LNCaP clone FGC (cell line): ENCODE measurements around the gene ACSS1.

ENCODE experiments used
- DNase-seq: peaks from one replicate; pipeline ENCODE4 v3.0.0-alpha.2; 2011; ENCODE audit warnings: low read depth
- H3K4me3 ChIP-seq: 2 replicates; pipeline ENCODE4 v1.5.1; 2011; ENCODE audit warnings: mild to moderate bottlenecking, low read depth, low read length, control low read depth
- TF ChIP-seq, protein P1 (sequence below): IDR thresholded peaks from 2 replicates; pipeline ENCODE4 v1.5.1; 2012; ENCODE audit warnings: mild to moderate bottlenecking; ENCODE audit not compliant: control insufficient read depth, insufficient read depth; ENCODE audit errors: extremely low read depth

Gene ACSS1

DNA sequence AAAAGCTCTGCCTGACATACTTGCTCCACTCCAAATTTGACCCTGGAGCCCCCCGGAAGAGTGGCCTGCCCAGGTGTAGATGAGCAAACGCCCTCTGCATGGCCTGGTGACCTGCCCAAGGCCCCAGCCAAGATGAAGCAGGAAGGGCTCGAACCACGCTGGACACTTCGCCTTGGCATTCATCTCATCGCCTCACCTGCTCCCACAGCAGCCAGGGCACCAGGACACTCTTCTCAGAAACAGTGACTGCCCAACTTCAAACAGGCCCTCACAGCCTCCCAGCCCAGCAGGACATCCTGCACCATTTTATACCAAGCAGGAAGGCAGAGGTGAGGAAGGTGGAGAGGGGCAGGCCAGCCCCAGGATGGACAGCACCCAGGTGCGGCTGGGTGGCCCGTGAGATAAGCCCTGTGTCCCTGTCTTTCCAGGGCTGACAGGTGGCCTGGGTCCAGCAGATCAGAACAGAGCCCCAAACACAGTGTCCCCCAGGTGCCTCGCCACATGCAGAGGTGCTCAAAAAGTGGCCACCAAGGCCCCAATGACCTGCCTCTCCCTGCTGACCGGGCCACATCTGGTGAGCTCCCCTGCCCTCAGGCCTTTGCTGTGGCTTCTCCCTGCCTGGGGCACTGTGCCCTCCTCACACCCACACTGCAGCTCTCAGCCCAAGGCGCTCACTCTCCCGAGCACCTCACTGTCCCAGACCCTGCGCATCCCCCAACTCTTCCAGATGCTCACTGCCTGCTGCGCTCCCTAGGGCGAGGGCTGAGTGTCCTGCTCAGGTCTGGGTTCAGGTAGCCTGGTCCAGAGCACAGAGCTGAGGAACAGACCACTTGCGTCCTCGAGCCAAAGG is 7.2 kb downstream of the ACSS1 start:
- TF ChIP-seq, protein P1, sequence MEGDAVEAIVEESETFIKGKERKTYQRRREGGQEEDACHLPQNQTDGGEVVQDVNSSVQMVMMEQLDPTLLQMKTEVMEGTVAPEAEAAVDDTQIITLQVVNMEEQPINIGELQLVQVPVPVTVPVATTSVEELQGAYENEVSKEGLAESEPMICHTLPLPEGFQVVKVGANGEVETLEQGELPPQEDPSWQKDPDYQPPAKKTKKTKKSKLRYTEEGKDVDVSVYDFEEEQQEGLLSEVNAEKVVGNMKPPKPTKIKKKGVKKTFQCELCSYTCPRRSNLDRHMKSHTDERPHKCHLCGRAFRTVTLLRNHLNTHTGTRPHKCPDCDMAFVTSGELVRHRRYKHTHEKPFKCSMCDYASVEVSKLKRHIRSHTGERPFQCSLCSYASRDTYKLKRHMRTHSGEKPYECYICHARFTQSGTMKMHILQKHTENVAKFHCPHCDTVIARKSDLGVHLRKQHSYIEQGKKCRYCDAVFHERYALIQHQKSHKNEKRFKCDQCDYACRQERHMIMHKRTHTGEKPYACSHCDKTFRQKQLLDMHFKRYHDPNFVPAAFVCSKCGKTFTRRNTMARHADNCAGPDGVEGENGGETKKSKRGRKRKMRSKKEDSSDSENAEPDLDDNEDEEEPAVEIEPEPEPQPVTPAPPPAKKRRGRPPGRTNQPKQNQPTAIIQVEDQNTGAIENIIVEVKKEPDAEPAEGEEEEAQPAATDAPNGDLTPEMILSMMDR = no peak
- DNase-seq = no peak
- no peak overlapping the region for H3K4me3 ChIP-seq

DNA sequence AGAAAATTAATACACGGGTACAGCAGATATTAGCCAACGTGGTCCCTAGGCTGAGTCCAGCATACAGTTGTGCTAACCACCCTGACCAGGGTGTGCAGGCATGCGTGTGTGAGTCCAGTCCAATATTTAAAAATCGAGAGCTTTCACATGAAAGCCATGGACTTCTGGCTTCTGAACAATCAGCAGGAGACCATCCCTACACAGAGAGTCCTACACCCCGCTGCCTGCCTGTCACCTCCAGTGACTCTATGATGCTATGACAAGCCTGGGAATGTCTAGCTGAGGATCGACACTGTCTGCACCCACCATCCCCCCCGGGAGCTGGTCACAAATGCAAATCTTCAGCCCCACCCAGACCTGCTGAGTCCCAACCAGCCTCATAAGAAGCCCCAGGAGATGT is 7.9 kb downstream of the ACSS1 start:
- DNase-seq = no peak
- TF ChIP-seq, protein P1 = no peak
- no peak overlapping the region for H3K4me3 ChIP-seq

DNA sequence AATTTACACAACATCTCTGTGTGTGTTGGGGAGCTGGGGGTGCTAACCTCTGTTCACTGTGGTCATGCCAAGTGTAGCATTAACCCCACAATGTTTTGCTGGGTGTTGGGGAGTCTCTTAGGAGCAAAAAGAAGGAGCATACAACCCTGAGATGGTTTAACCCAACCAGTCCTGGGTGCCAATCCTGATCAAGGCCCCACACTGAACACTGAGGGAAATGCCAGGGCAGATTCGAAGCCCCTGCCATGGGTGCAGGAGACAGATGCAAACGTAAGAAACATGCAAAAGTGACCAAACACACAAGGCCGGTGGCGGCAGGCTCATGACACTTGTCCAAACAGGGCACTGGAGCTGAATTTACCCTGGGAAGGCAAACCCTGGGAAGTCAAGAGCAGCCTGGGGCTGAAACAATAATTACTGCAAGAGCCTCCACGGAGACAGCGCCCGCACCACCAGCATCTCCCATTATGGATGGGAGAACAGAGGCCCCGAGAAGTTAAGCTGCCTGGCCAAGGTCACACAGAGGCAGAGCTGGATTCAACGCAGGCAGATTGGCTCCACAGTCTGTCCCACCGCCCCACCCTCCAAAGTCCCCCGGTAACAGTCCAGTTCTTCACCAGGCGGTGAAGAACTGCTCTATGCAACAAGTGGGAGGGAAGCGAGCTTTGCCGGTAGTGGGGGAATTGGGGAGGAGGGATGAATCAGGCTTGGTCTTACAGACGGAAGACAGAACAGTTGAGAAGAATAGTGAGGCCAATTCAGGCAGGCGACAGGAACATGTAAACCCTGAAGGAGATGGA is 8.5 kb downstream of the ACSS1 start:
- no peak for DNase-seq
- H3K4me3 ChIP-seq = no peak overlapping the region
- TF ChIP-seq, protein P1 = no peak

DNA sequence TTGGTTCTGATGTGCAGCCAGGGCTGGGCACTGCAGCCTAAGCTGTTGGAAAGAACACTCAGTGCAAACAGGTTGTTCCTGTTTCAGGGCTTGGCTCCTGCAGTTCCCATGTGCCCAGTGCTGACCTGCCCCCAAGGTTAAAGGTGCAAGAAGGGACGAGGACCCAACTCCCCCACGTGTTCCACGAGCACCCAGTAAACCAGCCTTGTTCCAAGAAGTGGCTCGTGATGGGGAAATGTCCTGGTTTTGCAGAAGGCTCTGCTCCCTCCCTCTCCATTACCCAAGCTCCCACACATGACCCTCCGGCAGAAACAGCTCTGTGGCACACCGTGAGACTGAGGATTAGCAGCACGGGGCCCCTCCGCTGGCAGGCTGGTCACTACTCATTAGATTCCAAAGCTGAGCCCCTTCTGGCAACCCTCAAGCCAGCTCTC is 9.4 kb downstream of the ACSS1 start:
- TF ChIP-seq, protein P1 = no peak
- H3K4me3 ChIP-seq = no peak overlapping the region
- DNase-seq = peak; percentile 46

DNA sequence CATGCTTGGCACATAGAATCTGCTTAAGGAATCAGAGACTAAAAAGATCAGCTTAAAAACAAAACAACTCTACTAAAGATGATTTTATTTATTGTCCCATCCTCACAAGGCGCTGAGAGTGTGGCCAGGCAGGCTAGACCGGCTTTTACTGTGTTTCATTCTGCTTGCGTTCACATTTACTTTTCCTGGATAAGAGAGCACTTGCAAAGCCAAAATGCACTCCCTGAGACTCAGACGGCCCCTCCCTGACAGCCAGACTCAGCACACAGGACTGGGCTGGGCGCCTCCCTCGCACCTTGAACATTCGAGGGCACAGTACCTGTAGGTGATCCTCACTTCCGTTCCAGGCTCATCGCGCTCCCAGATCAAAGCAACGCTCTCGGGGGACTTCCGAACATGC is 10.2 kb downstream of the ACSS1 start:
- TF ChIP-seq, protein P1 = no peak
- peak; percentile 64 for DNase-seq
- no peak overlapping the region for H3K4me3 ChIP-seq

DNA sequence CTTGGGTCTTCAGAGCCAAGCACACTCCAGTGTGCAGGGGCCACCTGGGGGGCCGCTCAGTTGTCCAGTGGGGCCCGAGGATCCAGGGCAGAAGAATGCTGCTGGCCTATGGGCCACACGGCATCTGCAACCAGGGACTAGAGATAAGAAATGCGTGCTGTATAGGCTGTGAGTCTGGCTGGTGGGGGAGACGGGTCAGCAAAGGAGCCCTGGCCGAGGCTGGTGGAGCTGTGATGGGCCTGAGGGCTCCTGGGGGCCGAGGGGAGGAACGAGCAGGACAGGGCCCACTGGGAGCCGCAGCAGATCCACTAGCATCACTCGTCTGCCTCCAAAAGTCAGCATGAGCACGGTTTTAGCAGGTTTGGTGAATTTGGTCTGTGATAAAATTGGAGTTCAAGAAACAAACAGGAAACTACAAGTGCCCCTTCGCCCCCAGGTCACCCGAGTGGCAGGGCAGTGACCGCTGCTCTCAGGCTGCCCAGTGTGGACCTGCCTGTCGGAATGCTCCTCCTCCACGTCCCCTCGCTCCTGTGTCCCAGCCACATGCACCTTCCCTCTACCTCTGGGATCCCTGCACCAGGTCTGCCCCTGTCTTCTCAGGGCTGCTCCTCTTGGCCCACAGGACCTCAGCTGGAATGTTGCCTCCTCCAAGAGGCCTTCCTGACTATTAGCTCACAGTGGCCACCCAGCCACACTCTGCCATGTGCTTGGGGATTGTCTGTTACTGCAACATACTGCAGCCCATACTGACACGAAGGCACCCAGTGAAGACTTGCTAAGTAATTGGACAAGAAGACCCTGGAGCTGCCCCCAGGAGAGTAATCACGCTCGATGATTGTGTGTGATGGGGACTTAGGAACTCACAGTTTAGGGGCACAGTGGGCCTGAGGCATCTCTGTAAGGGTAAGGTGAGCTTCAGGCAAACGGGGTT is 10.9 kb downstream of the ACSS1 start:
- no peak for DNase-seq
- TF ChIP-seq, protein P1 = no peak
- H3K4me3 ChIP-seq = no peak overlapping the region
